PC-3 (cell line): ENCODE measurements around the gene STK32C. TPM values are rescaled to one million over a fixed set of nuclear protein-coding genes. Genes with fewer than 3 reads are reported as not detected.
"Not testable (repeated sequence)": the region's sequence is repeated elsewhere in the genome, so short reads cannot be mapped to it uniquely, and the experiment has no call there.

Experiments
- ATAC-seq: fragments of 200-7000 bp; cut with Tn5 transposase; 2 replicates; pipeline ENCODE4 v1.9.1; 2020; ENCODE audit warnings: mild to moderate bottlenecking, moderate library complexity
- BruUV-seq: library from RNA; stranded (reverse); fragments of 400-500 nt; replicated peaks from 2 replicates; lab custom pipeline; 2021; lab: Mats Ljungman, UMichigan
- CTCF ChIA-PET: fragments of 300-600 bp; sonication (Branson Sonifier 250); formaldehyde crosslinking; loops from one replicate; lab custom pipeline; 2022; ENCODE audit warnings: antibody characterized with exemption; lab: Charles Lee
- POLR2A ChIA-PET: fragments of 300-600 bp; sonication (Branson Sonifier 250); formaldehyde crosslinking; loops from one replicate; lab custom pipeline; 2022; ENCODE audit warnings: antibody characterized with exemption; ENCODE audit not compliant: unreplicated experiment; lab: Charles Lee
- DNase-seq: peaks from one replicate; pipeline ENCODE4 v3.0.0-alpha.2; 2015
- H2AFZ ChIP-seq: fragments of 300-600 bp; sonication (generic); 2 replicates; pipeline ENCODE4 v1.6.0; 2016; ENCODE audit warnings: antibody characterized with exemption, low read length
- H3F3A ChIP-seq: fragments of 300-600 bp; sonication (generic); one replicate; pipeline ENCODE4 v1.6.0; 2017; ENCODE audit warnings: antibody characterized with exemption, low read length, control low read depth, mild to moderate bottlenecking; ENCODE audit not compliant: unreplicated experiment
- H3K27ac ChIP-seq: fragments of 300-600 bp; sonication (generic); 2 replicates; pipeline ENCODE4 v1.5.1; 2016; ENCODE audit warnings: mild to moderate bottlenecking, low read length
- H3K27me3 ChIP-seq: fragments of 300-600 bp; sonication (generic); 2 replicates; pipeline ENCODE4 v1.6.1; 2016; ENCODE audit warnings: low read length, mixed read lengths
- H3K36me3 ChIP-seq: fragments of 300-600 bp; sonication (generic); 2 replicates; pipeline ENCODE4 v1.6.1; 2016; ENCODE audit warnings: low read depth, mixed run types, low read length, mixed read lengths
- H3K4me1 ChIP-seq: fragments of 300-600 bp; sonication (generic); 2 replicates; pipeline ENCODE4 v1.5.1; 2016; ENCODE audit warnings: low read length; ENCODE audit not compliant: insufficient read depth
- H3K4me2 ChIP-seq: fragments of 300-600 bp; sonication (generic); 2 replicates; pipeline ENCODE4 v1.6.0; 2016; ENCODE audit warnings: low read length
- H3K4me3 ChIP-seq: fragments of 300-600 bp; sonication (generic); 2 replicates; pipeline ENCODE4 v1.5.1; 2016; ENCODE audit warnings: mild to moderate bottlenecking, low read length, mixed read lengths
- H3K79me2 ChIP-seq: fragments of 300-600 bp; sonication (generic); 2 replicates; pipeline ENCODE4 v1.6.1; 2017; ENCODE audit warnings: low read length, mixed read lengths
- H3K9ac ChIP-seq: fragments of 300-600 bp; sonication (generic); 2 replicates; pipeline ENCODE4 v1.6.0; 2016; ENCODE audit warnings: mild to moderate bottlenecking, low read length
- H3K9me2 ChIP-seq: fragments of 300-600 bp; sonication (generic); replicated peaks from 2 replicates; pipeline ENCODE4 v1.6.1; 2016; ENCODE audit warnings: mixed run types, low read length, mixed read lengths
- H3K9me3 ChIP-seq: fragments of 300-600 bp; sonication (generic); 2 replicates; pipeline ENCODE4 v1.6.1; 2016; ENCODE audit warnings: low read length, mixed read lengths
- H4K20me1 ChIP-seq: fragments of 300-600 bp; sonication (generic); 2 replicates; pipeline ENCODE4 v1.6.1; 2016; ENCODE audit warnings: low read length, mixed read lengths
- CTCF ChIP-seq: fragments of 300-600 bp; sonication (generic); conservative IDR thresholded peaks from 2 replicates; pipeline ENCODE4 v1.5.1; 2017; ENCODE audit warnings: antibody characterized with exemption, low read depth, mild to moderate bottlenecking, low read length
- EZH2 ChIP-seq: fragments of 300-600 bp; sonication (generic); IDR thresholded peaks from one replicate; pipeline ENCODE4 v1.6.1; 2017; ENCODE audit warnings: antibody characterized with exemption, mild to moderate bottlenecking, low read length; ENCODE audit not compliant: unreplicated experiment
- EZH2phosphoT487 ChIP-seq: fragments of 300-600 bp; sonication (generic); IDR thresholded peaks from 2 replicates; pipeline ENCODE4 v1.6.1; 2018; ENCODE audit warnings: mild to moderate bottlenecking, antibody characterized with exemption, low read length, borderline replicate concordance
- intact Hi-C: fragments of 100-400 bp; cut with micrococcal nuclease; formaldehyde crosslinking; loops from 2 replicates; pipeline ENCODE4 v1.9.0; 2023
- total RNA-seq: library from RNA; depleted of rRNA; stranded (reverse); fragments of >200 nt; gene quantifications from 2 replicates; pipeline ENCODE4 v1.2.3, GENCODE V29; 2014

The STK32C gene
- total RNA-seq, 1 experiment from 2014 or later, result 28.3 TPM

- Histone ChIP-seq H3K36me3 (no peaks in the 10 kb centered on the region), H3K4me3 (peak overlapping the region; percentile 31; the same call in 1 of the 2 replicates), H3K9ac (no peak overlapping the region), H3K79me2 (no peaks in the 10 kb centered on the region), H3K27me3 (no peaks in the 10 kb centered on the region), H3K27ac (no peak overlapping the region), H3K9me3 (no peaks in the 10 kb centered on the region), H2AFZ (peak overlapping the region; percentile 34; the same call in 1 of the 2 replicates), H3K4me1 (peaks cover 7% of the 10 kb centered on the region), H4K20me1 (no peaks in the 10 kb centered on the region), H3K4me2 (peak overlapping the region; percentile 64), H3F3A (no peaks in the 10 kb centered on the region), H3K9me2 (no peaks in the 10 kb centered on the region)
- CTCF ChIA-PET, result no interaction called here
- ATAC-seq, result peak; percentile 30
- BruUV-seq, result no TSS peak
- TF ChIP-seq EZH2phosphoT487, result no peak
- no peak for TF ChIP-seq EZH2
- TF ChIP-seq CTCF, result no peak
- no peak for DNase-seq
- POLR2A ChIA-PET, result no interaction called here
- intact Hi-C loops, result no loop called here
Observed at GRCh38 chr10:132162590-132163277, 145.0 kb downstream of the STK32C start.

- Histone ChIP-seq H3K4me3 (no peak overlapping the region), H3K27ac (no peak overlapping the region), H3K9me2 (no peaks in the 10 kb centered on the region), H3K36me3 (no peaks in the 10 kb centered on the region), H2AFZ (no peak overlapping the region), H3K9me3 (no peaks in the 10 kb centered on the region), H3K4me2 (no peak overlapping the region), H4K20me1 (no peaks in the 10 kb centered on the region), H3K79me2 (no peaks in the 10 kb centered on the region), H3F3A (no peaks in the 10 kb centered on the region), H3K4me1 (peaks cover 7% of the 10 kb centered on the region), H3K9ac (no peak overlapping the region), H3K27me3 (no peaks in the 10 kb centered on the region)
- DNase-seq (no peak), ATAC-seq (no peak)
- POLR2A ChIA-PET, result no interaction called here
- CTCF ChIA-PET, result no interaction called here
- no TSS peak for BruUV-seq
- TF ChIP-seq CTCF (no peak), EZH2phosphoT487 (no peak), EZH2 (no peak)
- intact Hi-C loops, result no loop called here
Observed at GRCh38 chr10:132162021-132162531, 145.7 kb downstream of the STK32C start.

- H3K36me3 ChIP-seq, H3K9me2 ChIP-seq, H3K79me2 ChIP-seq, H3K4me3 ChIP-seq, H3K4me2 ChIP-seq, H3K4me1 ChIP-seq, POLR2A ChIA-PET, H2AFZ ChIP-seq, H3K27me3 ChIP-seq, CTCF ChIA-PET, ATAC-seq, intact Hi-C loops, H3K9ac ChIP-seq, DNase-seq, H4K20me1 ChIP-seq, BruUV-seq, H3K9me3 ChIP-seq, H3K27ac ChIP-seq, H3F3A ChIP-seq: not testable (repeated sequence)
Observed at GRCh38 chr10:132160834-132161622, 146.7 kb downstream of the STK32C start.

- H3K4me3 ChIP-seq, H2AFZ ChIP-seq, H3K9me3 ChIP-seq, H3K9ac ChIP-seq, H3K27me3 ChIP-seq, H3K27ac ChIP-seq, BruUV-seq, H3K36me3 ChIP-seq, CTCF ChIA-PET, H4K20me1 ChIP-seq, H3K79me2 ChIP-seq, DNase-seq, H3K4me2 ChIP-seq, H3K9me2 ChIP-seq, H3K4me1 ChIP-seq, POLR2A ChIA-PET, ATAC-seq, intact Hi-C loops, H3F3A ChIP-seq: not testable (repeated sequence)
Observed at GRCh38 chr10:132160231-132160630, 147.5 kb downstream of the STK32C start.
